A673 (cell line): Measurements from ENCODE around the gene IER5.

Source experiments
- CTCF ChIP-seq: fragments of 300-800, 200-600 bp; sonication (generic); conservative IDR thresholded peaks from 2 replicates; pipeline ENCODE4 v1.5.1; 2017; ENCODE audit warnings: low read depth, mild to moderate bottlenecking, antibody characterized with exemption, low read length, moderate library complexity, mixed read lengths
- EZH2 ChIP-seq: fragments of 200-600 bp; sonication (generic); IDR thresholded peaks from 2 replicates; pipeline ENCODE4 v1.6.1; 2017; ENCODE audit warnings: borderline replicate concordance, low read depth, mild to moderate bottlenecking, mixed read lengths, antibody characterized with exemption, low read length; ENCODE audit not compliant: poor library complexity, severe bottlenecking

- TF ChIP-seq CTCF = no peak
- no peak for TF ChIP-seq EZH2
These were observed 17.5 kb downstream of the IER5 start for GRCh38 chr1:181106022-181106312.
